NCI-H446 (cell line): ENCODE data around the gene AK5.
A peak's percentile ranks its signal among the peaks of the same experiment; 100 is the strongest.

Source experiments
- DNase-seq, 2 experiments: peaks; one replicate each; lab custom pipeline; 2025; lab: John Stamatoyannopoulos, UW

Gene AK5

GRCh38 chr1:77438236-77438913, 156.6 kb downstream of the AK5 start:
- peak; percentile 37 to 74 for DNase-seq

- DNase-seq, result no peak
Observed at GRCh38 chr1:77446841-77447555, 165.2 kb downstream of the AK5 start.

- DNase-seq, result no peak
Observed at GRCh38 chr1:77447669-77448068, 165.8 kb downstream of the AK5 start.

- DNase-seq, result no peak
Observed at GRCh38 chr1:77459881-77460280, 178.1 kb downstream of the AK5 start.

- DNase-seq, result no peak
Observed at GRCh38 chr1:77461691-77462090, 179.9 kb downstream of the AK5 start.

- no peak for DNase-seq
Observed at GRCh38 chr1:77463216-77463615, 181.4 kb downstream of the AK5 start.

GRCh38 chr1:77465139-77465538, 183.3 kb downstream of the AK5 start:
- no peak for DNase-seq

- no peak for DNase-seq
Observed at GRCh38 chr1:77465922-77466321, 184.1 kb downstream of the AK5 start.

GRCh38 chr1:77467021-77467595, 185.3 kb downstream of the AK5 start:
- DNase-seq, result no peak

- no peak for DNase-seq
Observed at GRCh38 chr1:77467741-77468140, 185.9 kb downstream of the AK5 start.

GRCh38 chr1:77468257-77468948, 186.6 kb downstream of the AK5 start:
- no peak for DNase-seq

- no peak for DNase-seq
Observed at GRCh38 chr1:77468949-77469710, 187.3 kb downstream of the AK5 start.

GRCh38 chr1:77471691-77472090, 189.9 kb downstream of the AK5 start:
- DNase-seq, result no peak

- peak in 1 of 2 experiments; percentile 78 for DNase-seq
Observed at GRCh38 chr1:77473690-77474089, 191.9 kb downstream of the AK5 start.

GRCh38 chr1:77475641-77476040, 193.8 kb downstream of the AK5 start:
- no peak for DNase-seq

- no peak for DNase-seq
Observed at GRCh38 chr1:77476475-77476874, 194.7 kb downstream of the AK5 start.

- no peak for DNase-seq
Observed at GRCh38 chr1:77484334-77484733, 202.5 kb downstream of the AK5 start.

GRCh38 chr1:77484926-77485325, 203.1 kb downstream of the AK5 start:
- DNase-seq, result no peak

- peak in 1 of 2 experiments; percentile 14 for DNase-seq
Observed at GRCh38 chr1:77487631-77488030, 205.8 kb downstream of the AK5 start.

GRCh38 chr1:77489910-77490309, 208.1 kb downstream of the AK5 start:
- DNase-seq, result no peak

GRCh38 chr1:77494026-77494425, 212.2 kb downstream of the AK5 start:
- DNase-seq, result no peak

GRCh38 chr1:77498918-77499317, 217.1 kb downstream of the AK5 start:
- no peak for DNase-seq
